Spleen (tissue), 11 donors: ENCODE measurements around the gene GSTT4. TPM values are rescaled to one million over a fixed set of nuclear protein-coding genes. Genes with fewer than 3 reads are reported as not detected.
A peak's percentile ranks its signal among the peaks of the same experiment; 100 is the strongest.
"Not testable (repeated sequence)": the region's sequence is repeated elsewhere in the genome, so short reads cannot be mapped to it uniquely, and the experiment has no call there.

Experiments
- DNase-seq: peaks from one replicate; pipeline ENCODE4 v3.0.0-alpha.2; 2020
- H3K27ac ChIP-seq, 8 donors: fragments of 200-600 bp; sonication (generic) in 7 of 8; 1 replicate in 4 of 8; 2 replicates in 4 of 8; pipeline versions ENCODE4 v1.5.0 to v1.8.0; 2016 to 2021; ENCODE audit warnings: inconsistent platforms in 4 of 8, mild to moderate bottlenecking in 4 of 8, moderate library complexity in 1 of 8
- H3K27me3 ChIP-seq, 7 donors: fragments of 200-600 bp; sonication (generic) in 6 of 7; replicated peaks in 1 of 7; 1 replicate in 4 of 7; 2 replicates in 3 of 7; pipeline versions ENCODE4 v1.5.0 to v1.8.0; 2016 to 2021; ENCODE audit warnings: inconsistent platforms in 3 of 7, mild to moderate bottlenecking in 1 of 7
- H3K36me3 ChIP-seq, 6 donors: fragments of 200-600 bp; sonication (generic) in 5 of 6; 1 replicate in 4 of 6; 2 replicates in 2 of 6; pipeline versions ENCODE4 v1.5.0 to v1.8.0; 2016 to 2021; ENCODE audit warnings: inconsistent platforms in 2 of 6
- H3K4me1 ChIP-seq, 6 donors: fragments of 200-600 bp; sonication (generic) in 5 of 6; 1 replicate in 3 of 6; 2 replicates in 3 of 6; pipeline versions ENCODE4 v1.5.0 to v1.8.0; 2016 to 2021; ENCODE audit warnings: inconsistent platforms in 3 of 6
- H3K4me3 ChIP-seq, 8 donors: fragments of 200-600 bp; sonication (generic) in 7 of 8; 1 replicate in 4 of 8; 2 replicates in 4 of 8; pipeline versions ENCODE4 v1.5.0 to v1.8.0; 2016 to 2021; ENCODE audit warnings: inconsistent platforms in 4 of 8, mild to moderate bottlenecking in 4 of 8, moderate library complexity in 2 of 8
- H3K9me3 ChIP-seq, 8 donors: fragments of 200-600 bp; sonication (generic) in 7 of 8; 1 replicate in 4 of 8; 2 replicates in 4 of 8; pipeline versions ENCODE4 v1.5.0 to v1.8.0; 2016 to 2021; ENCODE audit warnings: inconsistent platforms in 4 of 8
- POLR2A ChIP-seq, 3 donors: fragments of 450-650 bp; IDR thresholded peaks; one replicate each; pipeline ENCODE4 v1.5.1; 2017; ENCODE audit warnings: antibody characterized with exemption in 3 of 3, mild to moderate bottlenecking in 1 of 3
- POLR2AphosphoS5 ChIP-seq, 3 donors: sonication (generic); formaldehyde crosslinking; IDR thresholded peaks; one replicate each; pipeline ENCODE4 v1.5.1; 2017; ENCODE audit warnings: antibody characterized with exemption in 3 of 3
- WGBS, 5 donors: extraction: QIAGEN DNeasy Blood & Tissue Kit in 3 of 5; methylation state at CpG; one replicate each; pipeline versions ENCODE4 v1.1.5 to v1.1.7; 2013 to 2018; 5-methylcytosine and 5-hydroxymethylcytosine counted together
- intact Hi-C: fragments of 100-400 bp; cut with DNase I; formaldehyde crosslinking; loops from one replicate; pipeline ENCODE4 v1.15.0; 2023; ENCODE audit warnings: low total_unique reads
- polyA plus RNA-seq, 3 donors: library from polyadenylated mRNA; stranded (reverse); fragments of 200-250 nt; gene quantifications; one replicate each; pipeline ENCODE4 v1.2.1, GENCODE V29; 2013
- total RNA-seq, 7 donors: library from RNA; depleted of rRNA in 3 of 7; stranded (reverse); fragments of >200 nt in 3 of 7; fragmentation: NEBNext Ultra II Directional in 4 of 7; extraction: Animal tissue kit (Norgen Biotek cat#: 25700) in 4 of 7; gene quantifications; one replicate each; pipeline versions ENCODE4 v1.1.0 to v1.2.1, GENCODE V29; 2016 to 2021
- TF ChIP-seq, protein P1 (sequence below), 11 experiments: fragments of 200-600 bp in 7 of 11; fragments of 450-650 bp in 4 of 11; sonication (generic) in 4 of 11; IDR thresholded peaks in 8 of 11; conservative IDR thresholded peaks in 3 of 11; 1 replicate in 7 of 11; 2 replicates in 4 of 11; pipeline versions ENCODE4 v1.4.0 to v1.8.0; 2016 to 2021; ENCODE audit warnings: antibody characterized with exemption in 11 of 11, inconsistent platforms in 4 of 11, mild to moderate bottlenecking in 1 of 11
- donor health status: healthy with polysubstance abuse.
- donor health status: DM: no; HTN: no; CAD: no; lungs with moderate emphysema.
- donor health status: DM: no; HTN: no; CAD: no.
- donor health status: Bipolar disorder and iron deficiency.
- donor health status: healthy.
- donor health status: DM: no; HTN: no; CAD: no.
- donor health status: DM: yes; HTN: yes; CAD: no.

Gene GSTT4
- total and polyA plus RNA-seq, 10 donors = not detected

DNA sequence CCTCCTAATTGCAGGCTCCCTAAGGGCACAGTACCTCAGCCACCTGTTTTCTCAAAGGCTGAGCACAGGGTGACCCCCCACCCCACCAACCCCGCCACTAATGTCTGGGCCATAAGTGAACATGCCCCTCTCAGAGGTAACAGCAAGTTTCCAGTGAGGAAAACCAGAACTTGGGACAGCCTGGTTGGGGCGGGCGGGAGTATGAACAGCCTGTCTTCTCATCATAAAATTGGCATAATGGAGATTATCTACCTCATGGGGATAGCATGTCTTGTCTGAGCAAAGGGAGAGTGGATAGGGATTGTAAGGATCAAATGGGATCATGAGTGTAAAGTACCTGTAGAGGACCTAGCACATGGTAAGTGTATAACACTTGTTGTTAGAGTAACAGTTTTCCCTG, 33.3 kb downstream of the GSTT4 start:
- Histone ChIP-seq H3K4me1 (peaks cover 0 to 30% (median 6%) of the 10 kb centered on the region in 6 donors), H3K36me3 (peaks cover 0 to 31% (median 26%) of the 10 kb centered on the region in 6 donors)
- H3K4me3 ChIP-seq, intact Hi-C loops, DNase-seq, H3K27me3 ChIP-seq, H3K9me3 ChIP-seq, H3K27ac ChIP-seq: not testable (repeated sequence)
- 89 to 98% (median 92%) methylated on average over 3 of the region's 3 CpGs for WGBS, 5 donors

DNA sequence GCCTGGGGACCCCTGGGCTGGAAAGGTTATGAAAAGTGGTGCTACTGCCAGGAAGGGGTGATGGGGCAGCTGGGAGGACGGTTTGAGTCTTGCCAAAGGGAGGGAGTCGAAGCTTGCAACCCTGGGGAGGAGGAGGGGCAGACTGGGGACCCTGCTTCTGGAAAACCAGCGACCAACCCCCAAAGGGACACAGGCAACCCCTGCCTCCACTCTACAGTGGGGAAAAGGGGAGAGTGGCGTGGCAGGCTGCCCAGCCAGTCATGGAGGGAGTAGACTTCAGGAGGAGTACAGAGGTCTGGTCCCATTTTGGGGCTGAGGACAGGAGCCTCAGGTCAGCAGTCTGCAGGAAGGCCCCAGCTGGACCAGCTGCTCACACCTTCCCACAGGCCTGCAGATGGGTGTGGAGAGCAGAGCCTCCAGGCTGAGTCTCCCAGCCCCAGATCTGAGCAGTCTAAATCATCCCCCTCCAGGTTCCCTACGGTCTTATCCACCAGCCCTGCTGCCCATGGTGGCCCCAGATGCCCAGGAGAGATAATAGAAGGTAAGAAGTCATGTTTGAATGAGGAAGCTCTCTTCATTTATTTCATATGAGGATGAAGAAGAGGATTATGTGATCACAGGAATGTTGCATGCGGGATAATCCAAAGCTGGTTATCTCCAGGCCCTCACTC, 34.3 kb downstream of the GSTT4 start:
- Histone ChIP-seq H3K27me3 (no peaks in the 10 kb centered on the region), H3K4me3 (no peak overlapping the region), H3K9me3 (no peaks in the 10 kb centered on the region), H3K36me3 (peaks cover 0 to 31% (median 26%) of the 10 kb centered on the region in 6 donors), H3K27ac (no peak overlapping the region), H3K4me1 (peaks cover 0 to 30% (median 6%) of the 10 kb centered on the region in 6 donors)
- no peak for DNase-seq
- WGBS, 5 donors = 63 to 91% (median 80%) methylated on average over 6 of the region's 6 CpGs
- TF ChIP-seq POLR2AphosphoS5 (IDR thresholded peaks at IDR 0.05) (peak in 2 of 3 donors; percentile 32 to 36), POLR2A (IDR thresholded peaks at IDR 0.05) (no peak)
- TF ChIP-seq, protein P1, sequence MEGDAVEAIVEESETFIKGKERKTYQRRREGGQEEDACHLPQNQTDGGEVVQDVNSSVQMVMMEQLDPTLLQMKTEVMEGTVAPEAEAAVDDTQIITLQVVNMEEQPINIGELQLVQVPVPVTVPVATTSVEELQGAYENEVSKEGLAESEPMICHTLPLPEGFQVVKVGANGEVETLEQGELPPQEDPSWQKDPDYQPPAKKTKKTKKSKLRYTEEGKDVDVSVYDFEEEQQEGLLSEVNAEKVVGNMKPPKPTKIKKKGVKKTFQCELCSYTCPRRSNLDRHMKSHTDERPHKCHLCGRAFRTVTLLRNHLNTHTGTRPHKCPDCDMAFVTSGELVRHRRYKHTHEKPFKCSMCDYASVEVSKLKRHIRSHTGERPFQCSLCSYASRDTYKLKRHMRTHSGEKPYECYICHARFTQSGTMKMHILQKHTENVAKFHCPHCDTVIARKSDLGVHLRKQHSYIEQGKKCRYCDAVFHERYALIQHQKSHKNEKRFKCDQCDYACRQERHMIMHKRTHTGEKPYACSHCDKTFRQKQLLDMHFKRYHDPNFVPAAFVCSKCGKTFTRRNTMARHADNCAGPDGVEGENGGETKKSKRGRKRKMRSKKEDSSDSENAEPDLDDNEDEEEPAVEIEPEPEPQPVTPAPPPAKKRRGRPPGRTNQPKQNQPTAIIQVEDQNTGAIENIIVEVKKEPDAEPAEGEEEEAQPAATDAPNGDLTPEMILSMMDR (IDR thresholded peaks at IDR 0.05 in 8 of 11, conservative IDR thresholded peaks at IDR 0.05 in 3 of 11) = no peak
- intact Hi-C loops = no loop called here

DNA sequence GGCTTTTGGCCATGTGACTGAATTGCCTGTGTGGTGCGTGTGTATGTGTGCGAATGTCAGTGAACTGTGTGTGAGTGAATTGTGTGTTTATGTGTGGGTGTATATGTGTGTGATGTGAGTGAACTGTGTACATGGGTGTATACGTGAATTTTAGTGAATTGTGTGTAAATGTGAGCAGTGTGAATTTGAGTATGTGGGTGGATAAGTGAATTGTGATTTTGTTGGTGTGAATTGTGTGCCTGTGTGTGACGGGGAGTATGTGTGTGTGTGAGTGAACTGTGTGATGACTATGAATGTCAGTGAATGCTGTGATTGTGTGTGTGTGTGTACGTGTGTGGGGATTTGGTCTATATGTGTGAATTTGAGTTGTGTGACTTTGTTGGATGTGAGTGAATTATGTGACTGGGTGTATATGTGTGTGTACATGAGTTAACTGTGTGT, 35.0 kb downstream of the GSTT4 start:
- intact Hi-C loops = no loop called here

DNA sequence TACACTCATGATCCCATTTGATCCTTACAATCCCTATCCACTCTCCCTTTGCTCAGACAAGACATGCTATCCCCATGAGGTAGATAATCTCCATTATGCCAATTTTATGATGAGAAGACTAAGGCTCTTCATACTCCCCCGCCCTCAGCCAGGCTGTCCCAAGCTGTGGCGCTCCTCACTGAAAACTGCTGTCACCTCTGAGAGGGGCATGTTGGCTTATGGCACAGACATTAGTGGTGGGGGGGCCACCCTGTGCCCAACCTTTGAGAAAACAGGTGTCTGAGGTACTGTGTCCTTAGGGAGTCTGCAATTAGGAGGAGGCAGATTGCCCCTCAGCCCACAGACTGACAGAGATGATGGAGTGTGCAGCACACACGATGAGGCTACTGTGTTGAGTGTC, 36.2 kb downstream of the GSTT4 start:
- WGBS, 5 donors = 80 to 97% (median 94%) methylated on average over 3 of the region's 3 CpGs
- Histone ChIP-seq H3K9me3 (no peaks in the 10 kb centered on the region), H3K4me3 (no peak overlapping the region), H3K4me1 (peaks cover 0 to 30% (median 6%) of the 10 kb centered on the region in 6 donors), H3K27ac (no peak overlapping the region), H3K36me3 (peaks cover 0 to 31% (median 26%) of the 10 kb centered on the region in 6 donors), H3K27me3 (no peaks in the 10 kb centered on the region)
- no peak for DNase-seq
- TF ChIP-seq, protein P1 (IDR thresholded peaks at IDR 0.05 in 8 of 11, conservative IDR thresholded peaks at IDR 0.05 in 3 of 11) = no peak
- TF ChIP-seq POLR2A (IDR thresholded peaks at IDR 0.05) = no peak
- no peak for TF ChIP-seq POLR2AphosphoS5 (IDR thresholded peaks at IDR 0.05)
- intact Hi-C loops = no loop called here

More for the DNA sequence above, 35.0 kb downstream of the GSTT4 start:
- 73 to 89% (median 82%) methylated on average over 5 of the region's 5 CpGs for WGBS, 5 donors
- H3K27me3 ChIP-seq = no peaks in the 10 kb centered on the region
- H3K27ac ChIP-seq = no peak overlapping the region
- H3K36me3 ChIP-seq = peaks cover 0 to 31% (median 26%) of the 10 kb centered on the region in 6 donors
- H3K9me3 ChIP-seq = no peaks in the 10 kb centered on the region
- H3K4me3 ChIP-seq = no peak overlapping the region
- peaks cover 0 to 30% (median 6%) of the 10 kb centered on the region in 6 donors for H3K4me1 ChIP-seq
- no peak for DNase-seq
- TF ChIP-seq, protein P1 (IDR thresholded peaks at IDR 0.05 in 8 of 11, conservative IDR thresholded peaks at IDR 0.05 in 3 of 11) = no peak
- TF ChIP-seq POLR2AphosphoS5 (IDR thresholded peaks at IDR 0.05) (no peak), POLR2A (IDR thresholded peaks at IDR 0.05) (no peak)

DNA sequence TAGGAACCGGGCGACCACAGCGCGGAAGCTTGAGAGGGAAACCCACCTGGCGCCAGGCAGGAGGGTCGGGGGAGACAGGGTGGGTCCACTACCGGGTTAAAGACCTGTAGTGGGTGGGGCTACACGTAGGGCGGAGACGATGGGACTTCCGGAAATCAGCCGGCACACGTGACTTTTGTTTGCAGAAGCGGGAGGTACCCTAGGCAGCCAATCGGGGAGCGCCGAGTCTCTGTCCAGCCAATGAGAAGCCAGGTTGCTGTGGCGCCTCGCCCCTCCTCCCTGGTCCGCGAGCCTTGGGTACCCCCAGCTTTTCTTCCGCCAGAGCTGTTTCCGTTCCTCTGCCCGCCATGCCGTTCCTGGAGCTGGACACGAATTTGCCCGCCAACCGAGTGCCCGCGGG, 38.7 kb downstream of the GSTT4 start, which contains the start of gene DDTL:
Gene DDTL, plus strand, starts transcription at position 321 of the 400 bp plus-strand sequence. Its CDS starts 27 bp downstream, at position 348.
- H3K27me3 ChIP-seq, intact Hi-C loops, H3K9me3 ChIP-seq, DNase-seq, H3K4me3 ChIP-seq, H3K27ac ChIP-seq: not testable (repeated sequence)
- Histone ChIP-seq H3K36me3 (peaks cover 0 to 26% (median 22%) of the 10 kb centered on the region in 6 donors), H3K4me1 (peaks cover 0 to 25% (median 4%) of the 10 kb centered on the region in 6 donors)
- no CpG with 5 or more reads among the region's 30 CpGs for WGBS, 5 donors

DNA sequence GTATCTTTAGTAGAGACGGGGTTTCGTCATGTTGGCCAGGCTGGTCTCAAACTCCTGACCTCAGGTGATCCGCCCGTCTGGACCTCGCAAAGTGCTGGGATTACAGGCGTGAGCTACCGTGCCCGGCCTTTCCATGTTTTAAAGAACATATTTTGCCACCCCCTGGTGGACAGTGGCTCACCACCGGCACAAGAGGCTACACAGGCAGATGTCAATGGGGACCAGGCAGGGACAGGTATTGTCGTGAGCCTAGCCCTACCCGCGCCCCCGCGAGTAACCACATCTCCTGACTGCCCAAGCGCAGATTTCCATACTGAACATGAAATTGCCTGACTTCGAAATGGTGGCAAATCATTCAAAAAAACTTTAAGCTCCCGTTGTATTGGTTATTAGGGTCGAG, 39.2 kb downstream of the GSTT4 start:
- H3K27me3 ChIP-seq, H3K27ac ChIP-seq, H3K9me3 ChIP-seq, intact Hi-C loops, DNase-seq, H3K4me3 ChIP-seq: not testable (repeated sequence)
- Histone ChIP-seq H3K36me3 (peaks cover 0 to 22% (median 17%) of the 10 kb centered on the region in 6 donors), H3K4me1 (peaks cover 0 to 21% (median 1%) of the 10 kb centered on the region in 6 donors)
- WGBS, 5 donors = no CpG with 5 or more reads among the region's 18 CpGs

DNA sequence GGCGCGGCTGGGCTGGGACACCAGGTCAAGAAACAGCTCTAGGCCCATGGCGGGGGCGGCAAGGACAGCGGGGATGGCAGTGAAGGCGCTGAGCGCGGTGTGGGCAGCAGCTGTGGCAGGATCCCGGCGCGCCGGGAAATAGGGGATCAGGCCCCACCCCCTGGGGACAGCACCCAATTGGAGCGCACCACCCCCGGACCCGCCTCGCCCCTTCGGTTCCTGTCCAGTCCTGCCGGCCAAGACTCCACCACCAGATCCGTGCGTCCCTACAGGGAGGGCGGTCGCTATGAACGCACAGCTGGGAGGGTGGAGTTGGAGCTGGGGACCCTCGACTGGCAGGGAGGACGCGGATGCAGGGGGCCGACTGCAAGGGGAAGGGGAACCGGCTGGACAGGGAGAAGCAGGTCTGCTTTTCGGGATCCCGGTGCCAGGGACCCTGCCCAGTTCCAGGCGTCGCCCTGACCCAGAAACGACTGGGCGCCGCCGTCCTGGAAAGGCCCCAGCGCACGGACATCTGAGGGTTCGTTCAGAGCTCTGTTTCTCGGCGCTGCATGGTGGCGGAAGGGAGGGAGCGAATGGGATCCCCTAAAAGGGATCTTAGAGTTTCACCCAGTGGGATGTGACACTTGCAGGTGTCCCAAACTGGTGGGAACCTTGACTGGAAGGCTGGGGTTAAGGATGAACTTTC, 44.0 kb downstream of the GSTT4 start, which contains the start of gene GSTT2B:
Gene GSTT2B, minus strand, starts transcription at position 112 of the 688 bp plus-strand sequence. Its CDS starts 64 bp downstream, at position 48.
- WGBS, 5 donors = no CpG with 5 or more reads among the region's 43 CpGs
- H3K36me3 ChIP-seq, H3K9me3 ChIP-seq, intact Hi-C loops, H3K27ac ChIP-seq, DNase-seq, H3K4me3 ChIP-seq, H3K4me1 ChIP-seq: not testable (repeated sequence)
- peaks cover 0 to 15% (median 0%) of the 10 kb centered on the region in 7 donors for H3K27me3 ChIP-seq
